ENCODE data around the gene SECISBP2.
"Not testable (repeated sequence)": the region's sequence is repeated elsewhere in the genome, so short reads cannot be mapped to it uniquely, and the experiment has no call there.

Gene SECISBP2

DNA sequence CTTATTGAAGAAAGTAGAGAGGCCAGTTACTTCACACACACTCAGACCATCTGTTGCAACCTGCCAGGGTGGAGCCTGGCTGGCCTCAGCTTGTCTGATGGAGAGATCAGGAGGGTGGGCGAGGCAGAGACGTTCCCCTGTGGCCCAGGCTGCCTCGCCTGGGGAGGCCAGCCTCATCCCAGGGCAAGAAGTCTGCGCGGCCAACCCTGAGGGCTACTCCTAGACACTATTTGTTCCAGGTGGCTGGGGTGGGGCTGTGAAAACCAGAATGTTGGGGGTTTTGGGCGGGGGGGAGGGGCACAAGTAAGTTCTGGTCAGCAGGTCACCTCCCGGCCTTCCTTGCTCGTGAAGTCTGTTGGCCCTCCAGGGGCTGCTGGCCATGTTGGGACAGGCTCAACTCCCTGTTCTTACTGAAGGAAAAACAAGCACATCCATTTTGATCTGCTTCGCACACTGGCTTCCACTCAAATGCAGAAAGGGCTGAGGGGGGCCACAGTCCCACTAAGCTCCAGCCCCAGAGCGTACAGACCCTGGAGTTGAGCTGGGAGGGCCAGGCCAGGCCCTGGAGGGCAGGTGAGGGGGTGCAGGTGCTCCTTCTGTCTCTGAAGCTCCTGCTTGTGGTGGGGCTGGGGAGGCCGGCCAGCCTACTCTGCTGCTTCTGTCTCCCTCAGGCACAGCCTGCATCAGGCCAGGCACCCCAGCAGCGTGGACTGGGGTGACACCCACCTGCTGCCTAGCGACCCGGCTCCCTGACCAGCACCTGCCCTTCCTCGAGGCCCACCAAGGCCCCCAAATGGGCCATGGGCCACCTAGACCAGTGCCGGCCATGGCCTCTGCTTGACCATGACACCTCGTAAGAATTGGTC is 46.6 kb downstream of the SECISBP2 start:
- DNase-seq (ENCODE audit: low read depth), result no peak

DNA sequence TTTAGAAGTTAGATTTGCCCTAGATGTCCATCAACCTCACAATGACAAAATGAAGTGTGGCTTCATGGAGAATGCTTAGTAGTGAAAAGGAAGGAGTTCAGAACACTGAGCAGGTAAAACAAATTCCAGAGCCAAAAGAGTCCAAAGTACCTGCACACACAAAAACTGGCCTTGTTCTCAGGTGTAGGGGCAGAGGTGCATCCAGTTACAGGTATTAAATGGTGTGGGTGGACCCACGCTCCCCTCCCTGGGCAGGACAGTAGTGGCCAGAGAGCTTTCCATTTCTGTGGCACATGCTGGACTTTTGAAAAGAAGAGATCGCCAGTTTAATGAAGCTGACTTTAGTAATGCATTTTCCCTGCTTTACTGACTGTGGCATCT is 47.2 kb downstream of the SECISBP2 start:
- DNase-seq (ENCODE audit: low read depth), result no peak

DNA sequence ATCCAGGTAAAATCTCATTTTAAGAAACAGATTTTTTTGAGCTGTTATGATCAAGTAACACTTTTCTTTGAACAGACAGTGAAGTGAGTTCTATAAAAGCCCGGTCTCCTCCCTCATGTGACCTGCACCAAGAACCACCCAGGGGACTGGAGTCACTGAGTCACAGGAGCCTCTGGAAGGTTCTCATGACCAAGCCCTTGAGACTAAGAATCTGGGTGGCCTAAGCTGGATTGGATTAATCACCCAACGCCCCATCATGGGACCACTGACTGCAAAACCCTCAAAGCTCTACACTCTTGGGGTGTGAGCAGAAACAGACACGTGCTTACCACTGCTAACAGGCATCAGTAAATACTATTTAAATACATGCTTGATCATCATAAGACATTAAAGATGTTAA is 48.4 kb downstream of the SECISBP2 start:
- DNase-seq (ENCODE audit: low read depth), result no peak

DNA sequence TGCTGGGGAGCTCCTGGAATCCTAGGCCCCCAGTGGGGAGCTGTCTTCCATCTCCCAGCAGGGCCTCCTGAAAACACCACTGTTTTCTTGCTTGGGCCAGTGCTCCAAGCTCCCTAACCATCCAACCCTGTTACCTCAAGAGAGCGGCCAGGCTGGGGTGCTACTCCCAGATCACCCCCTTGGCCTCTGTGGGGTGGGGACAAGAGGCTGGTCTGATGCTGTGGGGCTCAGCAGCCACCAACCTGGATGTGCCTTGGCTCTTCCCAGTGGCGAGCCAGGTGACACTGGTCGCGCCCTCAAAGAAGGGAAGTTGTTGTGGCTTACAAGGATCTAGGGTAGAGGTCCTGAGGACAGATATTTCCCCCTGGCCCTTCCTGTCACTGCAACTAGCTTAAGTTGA is 49.0 kb downstream of the SECISBP2 start:
- DNase-seq (ENCODE audit: low read depth), result no peak

DNA sequence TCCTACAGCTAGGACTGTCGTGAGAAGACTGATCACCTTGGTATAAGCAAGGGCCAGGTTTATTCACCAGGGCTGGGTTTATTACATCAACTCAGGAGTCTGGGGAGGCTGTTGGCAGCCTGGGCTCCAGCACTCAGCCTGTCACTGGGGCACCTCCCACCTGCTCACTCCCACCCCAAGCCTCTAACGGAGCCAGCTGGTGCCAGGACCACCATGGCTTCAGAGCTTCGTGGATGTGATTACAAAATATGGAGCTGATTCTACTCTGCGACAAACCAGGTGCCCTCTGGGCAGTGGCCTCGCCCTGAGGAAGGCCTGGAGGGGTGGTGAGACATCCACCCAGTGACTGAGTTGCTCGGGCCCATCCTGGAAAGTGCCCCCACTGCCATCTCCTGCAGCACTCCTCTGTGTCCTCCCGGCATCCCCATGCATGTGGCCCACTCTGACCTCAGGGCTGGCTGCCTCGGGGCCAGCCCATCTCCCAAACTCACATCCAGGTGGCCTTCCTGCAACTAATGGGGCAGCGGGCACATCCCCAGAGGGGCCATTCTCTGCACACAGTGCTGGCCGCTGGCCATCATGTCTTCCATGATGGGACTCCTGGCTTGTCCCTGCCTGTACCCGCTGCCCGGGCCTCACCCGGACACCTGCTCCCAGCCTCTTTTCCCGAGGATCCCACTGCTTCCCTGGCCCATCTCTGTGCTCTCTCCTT is 49.6 kb downstream of the SECISBP2 start:
- no peak for DNase-seq (ENCODE audit: low read depth)

DNA sequence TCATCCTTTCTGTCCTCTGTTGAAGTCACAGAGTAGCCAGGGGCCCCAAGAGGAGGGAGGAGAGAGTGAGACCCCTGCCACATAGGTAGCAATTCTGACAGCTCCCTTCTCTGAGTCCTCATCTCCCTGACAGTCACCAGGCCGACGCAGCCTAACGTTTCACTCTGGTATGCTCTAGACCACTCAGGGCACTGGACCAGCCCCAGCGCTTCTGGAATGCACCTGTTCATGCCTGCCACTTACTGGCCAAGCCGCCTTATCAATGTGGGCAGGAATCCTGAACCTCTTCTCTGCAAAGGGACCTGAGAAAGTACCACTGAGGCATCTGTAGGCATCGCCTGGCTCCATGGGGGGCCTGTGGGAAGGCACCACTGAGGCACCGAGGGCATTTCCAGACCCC is 50.2 kb downstream of the SECISBP2 start:
- no peak for DNase-seq (ENCODE audit: low read depth)

DNA sequence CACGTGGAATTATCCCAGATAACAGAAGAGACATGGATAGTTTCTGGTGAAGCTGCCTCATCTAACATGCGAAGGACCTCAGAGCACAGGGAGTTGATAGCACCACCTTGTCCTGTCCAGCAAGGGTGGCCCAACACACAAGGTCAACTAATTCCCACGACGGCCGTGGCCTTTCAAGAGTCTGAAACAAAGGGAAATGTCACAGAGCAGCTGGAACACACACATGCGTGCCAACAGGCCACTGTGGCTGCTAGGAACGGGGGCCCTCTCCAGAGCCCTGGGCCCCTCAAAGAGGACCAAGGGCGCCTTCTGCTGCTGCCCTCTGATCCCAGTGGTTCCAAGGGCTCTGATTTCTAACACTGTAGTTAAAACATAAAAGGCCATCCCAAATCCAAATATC is 50.7 kb downstream of the SECISBP2 start:
- no peak for DNase-seq (ENCODE audit: low read depth)

DNA sequence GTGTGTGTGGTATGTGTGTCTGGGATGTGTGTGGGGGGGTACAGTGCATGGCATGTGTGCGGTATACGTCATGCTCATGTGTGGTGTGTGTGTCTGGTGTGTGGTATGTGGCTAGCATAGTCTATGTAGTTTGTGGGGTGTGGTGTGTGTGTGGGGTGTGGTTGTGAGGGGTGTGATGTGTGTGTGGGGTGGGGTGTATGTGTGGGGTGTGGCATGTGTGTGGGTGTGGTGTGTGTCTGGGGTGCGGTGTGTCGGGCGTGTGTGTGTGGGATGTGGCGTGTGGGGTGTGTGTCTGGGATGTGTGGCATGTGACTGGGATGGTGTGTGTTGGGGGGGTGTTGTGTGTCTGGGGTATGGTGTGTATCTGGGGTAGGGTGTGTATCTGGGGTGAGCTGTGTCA is 52.3 kb downstream of the SECISBP2 start:
- DNase-seq (ENCODE audit: low read depth), result no peak

DNA sequence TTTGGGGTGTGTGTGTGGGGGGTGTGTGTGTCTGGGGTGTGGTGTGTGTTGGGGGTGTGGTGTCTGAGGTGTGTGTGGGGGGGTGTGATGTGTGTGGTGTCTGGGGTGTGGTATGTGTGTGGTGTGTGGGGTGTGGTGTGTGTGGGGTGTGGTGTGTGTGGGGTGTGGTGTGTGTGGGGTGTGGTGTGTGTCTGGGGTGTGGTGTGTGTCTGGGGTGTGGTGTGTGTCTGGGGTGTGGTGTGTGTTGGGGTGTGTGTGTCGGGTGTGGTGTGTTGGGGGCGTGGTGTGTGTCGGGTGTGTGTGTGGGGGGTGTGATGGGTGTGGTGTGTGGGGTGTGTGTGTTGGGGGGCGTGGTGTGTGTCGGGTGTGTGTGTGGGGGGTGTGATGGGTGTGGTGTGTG is 53.5 kb downstream of the SECISBP2 start:
- DNase-seq (ENCODE audit: low read depth), result not testable (repeated sequence)

DNA sequence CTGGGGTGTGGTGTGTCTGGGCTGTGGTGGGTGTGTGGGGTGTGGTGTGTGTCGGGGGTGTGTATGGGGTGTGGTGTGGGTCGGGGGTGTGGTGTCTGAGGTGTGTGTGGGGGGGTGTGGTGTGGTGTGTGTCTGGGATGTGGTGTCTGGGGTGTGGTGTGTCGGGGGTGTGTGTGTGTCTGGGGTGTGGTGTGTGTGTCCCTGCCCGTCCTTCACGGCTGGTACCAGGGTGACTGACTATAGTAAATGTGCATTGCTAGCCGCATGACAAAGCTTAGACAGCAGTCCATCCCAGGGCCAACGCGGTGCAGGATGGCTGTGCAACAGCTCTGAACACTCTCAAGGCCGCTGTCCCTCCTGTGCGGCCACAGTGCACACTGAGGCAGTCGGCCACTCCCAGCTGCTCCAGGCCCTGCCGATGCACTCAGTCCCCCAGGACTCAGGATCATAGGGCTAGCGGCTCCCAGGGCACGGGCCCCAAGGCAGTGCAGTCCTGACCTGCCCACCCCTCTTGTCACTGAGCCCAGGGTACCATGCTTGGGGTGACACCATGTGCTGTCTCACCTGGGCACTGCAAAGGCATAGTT is 54.0 kb downstream of the SECISBP2 start:
- no peak for DNase-seq (ENCODE audit: low read depth)

DNA sequence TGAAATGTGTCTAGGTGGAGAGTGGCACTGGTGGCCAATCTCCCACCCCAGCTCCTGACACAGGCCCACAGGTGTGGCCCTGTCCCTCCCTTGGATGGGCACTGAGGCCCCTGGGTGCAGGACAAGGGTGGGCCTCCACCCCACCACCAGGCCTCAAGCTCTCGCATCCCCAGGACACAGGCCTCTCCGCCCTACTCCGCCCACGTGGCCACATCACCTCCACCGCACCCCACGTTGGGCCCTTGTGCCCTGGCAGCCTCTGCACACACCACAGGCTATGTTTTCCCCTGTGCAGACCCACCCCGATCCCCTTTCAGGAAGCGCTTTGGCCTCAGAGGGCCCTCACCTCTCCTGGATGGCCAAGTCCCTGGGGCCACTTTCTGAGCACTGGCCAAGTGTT is 54.7 kb downstream of the SECISBP2 start:
- no peak for DNase-seq (ENCODE audit: low read depth)

DNA sequence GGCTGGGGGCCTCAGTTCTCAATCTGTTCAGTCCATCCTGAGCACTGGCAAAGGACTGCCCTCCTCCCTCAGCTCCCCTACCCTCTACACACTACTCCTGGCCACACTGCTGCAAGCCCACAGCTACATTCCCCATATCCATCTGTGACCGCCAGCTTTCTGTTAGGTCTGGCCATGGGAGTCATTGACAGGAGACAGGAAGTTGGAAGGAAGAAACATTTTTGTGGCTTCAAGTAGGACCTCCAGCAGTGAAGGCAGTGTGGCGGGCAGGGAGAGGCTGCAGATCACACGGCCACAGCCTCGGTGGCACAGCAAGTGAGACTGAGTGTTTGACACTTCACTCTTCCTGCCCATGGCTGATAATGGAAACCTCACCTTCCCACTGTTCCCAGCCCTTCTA is 55.9 kb downstream of the SECISBP2 start:
- no peak for DNase-seq (ENCODE audit: low read depth)

DNA sequence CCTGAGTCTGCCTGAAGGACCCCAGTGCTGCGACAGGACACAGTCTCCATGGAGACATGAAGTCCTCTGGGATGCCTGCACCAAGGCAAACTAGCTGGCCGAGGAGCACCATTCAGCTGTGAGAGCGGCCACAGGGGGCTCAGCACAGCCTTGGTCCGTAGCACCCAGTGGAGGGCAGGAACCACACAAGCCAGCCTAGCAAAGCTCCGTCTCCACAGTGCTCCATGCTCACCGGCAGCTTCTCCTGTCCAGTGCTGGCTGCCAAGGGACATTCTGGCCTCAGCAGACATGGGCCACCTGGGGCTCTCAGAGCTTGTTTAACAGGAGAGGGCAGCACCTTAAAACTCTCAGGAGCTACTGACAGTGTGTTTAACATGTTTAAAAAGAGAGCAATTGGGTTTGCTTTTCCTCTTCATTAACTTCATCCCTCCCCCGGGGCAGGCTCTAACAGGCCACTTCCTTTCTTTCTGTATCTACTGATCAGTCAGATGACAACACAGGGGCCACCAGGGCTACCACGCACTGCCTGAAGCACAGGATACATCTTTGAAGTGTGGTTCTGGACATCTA is 57.0 kb downstream of the SECISBP2 start:
- DNase-seq (ENCODE audit: low read depth), result no peak

DNA sequence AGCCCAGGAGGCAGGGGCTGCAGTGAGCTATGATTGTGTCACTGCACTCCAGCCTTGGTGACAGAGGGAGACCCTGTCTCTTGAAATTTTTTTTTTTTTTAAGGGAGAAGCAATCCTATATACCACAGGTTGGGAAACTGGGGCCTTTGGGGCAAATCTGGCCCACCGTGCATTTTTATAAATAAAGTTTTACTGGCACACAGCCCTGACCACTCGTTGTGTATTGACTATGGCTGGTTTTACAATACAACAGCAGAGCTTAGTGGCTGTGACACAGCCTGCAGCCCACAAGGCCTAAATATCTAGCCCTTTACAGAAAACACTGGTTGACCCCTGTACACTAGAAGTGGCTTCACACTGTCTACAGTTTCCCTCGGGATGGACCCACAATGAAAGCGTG is 58.0 kb downstream of the SECISBP2 start:
- no peak for DNase-seq (ENCODE audit: low read depth)

DNA sequence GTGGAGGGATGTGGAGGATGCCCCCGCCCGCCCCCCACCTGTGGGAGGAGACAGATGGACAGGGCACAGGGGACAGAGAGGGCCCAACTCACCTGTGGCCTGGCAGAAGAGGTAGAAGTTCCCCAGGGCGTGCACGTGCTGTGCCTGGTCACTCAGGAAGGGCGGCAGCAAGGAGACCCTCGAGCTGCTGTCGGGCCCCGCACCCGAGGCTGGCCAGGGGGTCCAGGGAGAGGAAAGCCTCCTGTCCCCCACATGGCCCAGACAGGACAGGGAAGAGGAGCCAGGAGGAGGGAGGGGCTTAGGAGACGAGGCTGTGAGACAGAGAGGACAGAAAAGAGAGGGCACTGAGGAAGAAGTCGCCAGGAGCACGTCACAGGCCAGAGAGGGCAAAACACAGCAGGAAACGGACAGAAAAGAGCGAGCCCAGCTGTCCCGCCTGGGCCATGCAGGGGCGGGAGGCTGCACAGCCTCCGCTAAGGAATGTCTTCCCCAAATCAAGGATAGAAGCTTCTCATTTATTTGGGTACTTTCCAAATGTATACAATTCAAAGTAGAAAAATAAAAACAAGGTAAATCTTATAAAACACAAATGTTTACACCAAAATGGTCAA is 58.5 kb downstream of the SECISBP2 start:
- no peak for DNase-seq (ENCODE audit: low read depth)

DNA sequence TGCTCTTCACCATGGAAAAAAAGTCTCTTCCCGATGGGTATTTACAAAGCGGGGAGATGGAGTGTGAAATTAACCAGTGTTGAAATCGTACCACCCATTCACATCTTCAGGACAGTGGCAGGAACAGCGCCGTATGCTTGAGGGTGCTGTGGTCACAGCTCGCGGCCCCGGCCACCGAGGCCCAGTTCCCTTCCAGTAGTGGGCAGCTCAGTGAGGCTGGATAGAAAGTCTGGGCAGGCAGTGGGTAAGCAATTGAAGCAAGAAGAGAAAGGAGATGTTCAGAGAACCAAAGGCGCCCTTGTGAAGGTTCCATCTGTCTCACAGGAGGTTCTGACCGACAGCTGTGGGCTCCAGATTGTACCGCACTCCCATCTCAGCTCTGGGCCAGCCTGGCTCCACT is 59.1 kb downstream of the SECISBP2 start:
- DNase-seq (ENCODE audit: low read depth), result no peak

DNA sequence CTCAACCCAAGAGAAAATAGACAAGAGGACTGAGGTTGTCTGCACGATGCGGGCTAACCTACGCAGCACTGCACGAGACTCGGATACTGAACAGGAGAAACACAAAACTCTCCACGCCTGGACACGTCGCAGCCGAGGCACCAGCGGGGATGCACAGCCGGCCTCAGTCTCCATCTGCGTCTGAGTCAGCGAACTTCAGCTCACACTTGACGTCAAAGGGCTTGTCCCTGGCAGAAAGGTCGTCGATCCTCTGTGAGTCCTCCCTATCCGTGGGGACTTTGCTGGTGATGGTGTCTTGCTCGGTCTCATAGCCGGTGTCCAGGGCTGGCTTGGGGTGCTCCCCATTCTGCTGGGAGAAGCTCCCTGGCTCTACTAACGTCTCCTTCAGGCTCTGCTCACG is 60.2 kb downstream of the SECISBP2 start:
- no peak for DNase-seq (ENCODE audit: low read depth)

DNA sequence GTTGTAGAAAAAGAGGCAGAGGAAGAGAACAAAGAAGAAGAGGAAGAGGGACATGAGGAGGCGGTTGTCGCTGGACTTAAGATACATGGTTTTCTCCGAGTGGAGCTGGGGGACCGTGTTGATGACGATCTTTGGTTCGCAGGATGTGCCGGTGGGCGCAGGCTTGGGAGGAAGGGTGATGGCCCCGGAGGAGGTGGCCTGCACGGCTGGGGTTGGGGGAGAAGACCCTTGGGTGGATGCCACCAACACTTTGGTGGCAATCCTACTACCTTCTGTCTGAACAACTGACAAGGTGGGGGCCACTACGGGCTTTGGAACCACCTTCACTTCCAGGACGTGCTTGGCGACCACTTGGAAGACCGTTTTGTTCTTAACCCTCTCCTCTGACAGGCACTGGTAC is 60.7 kb downstream of the SECISBP2 start:
- no peak for DNase-seq (ENCODE audit: low read depth)

DNA sequence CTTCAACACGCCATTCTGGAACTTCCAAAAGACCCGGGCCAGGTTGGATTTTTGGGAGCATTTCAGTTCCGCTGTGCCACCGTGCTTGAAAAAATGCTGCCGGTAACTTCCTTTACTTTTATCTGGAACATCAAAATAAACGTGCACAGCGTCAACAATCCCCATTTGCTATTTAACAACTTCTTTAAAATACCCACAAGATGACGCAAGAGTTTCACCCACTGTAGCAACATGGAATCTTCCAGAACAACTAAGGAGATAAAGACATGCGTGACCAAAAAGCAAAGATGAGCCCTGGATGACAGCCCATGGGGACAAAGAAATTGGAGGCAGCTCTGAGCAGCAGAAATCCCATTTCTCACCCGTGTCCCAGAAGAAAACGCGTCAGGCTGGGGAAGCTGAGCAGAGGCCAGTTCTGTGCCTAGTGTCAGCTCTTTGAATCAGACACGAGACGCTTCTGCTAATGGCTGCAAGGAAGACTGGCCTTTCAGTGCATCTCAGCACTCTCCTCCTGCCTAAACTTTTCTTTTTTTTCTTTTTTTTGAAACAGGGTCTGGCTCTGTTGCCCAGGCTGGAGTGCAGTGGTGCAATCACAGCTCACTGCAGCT is 61.3 kb downstream of the SECISBP2 start:
- peak; percentile 21 for DNase-seq (ENCODE audit: low read depth)

DNA sequence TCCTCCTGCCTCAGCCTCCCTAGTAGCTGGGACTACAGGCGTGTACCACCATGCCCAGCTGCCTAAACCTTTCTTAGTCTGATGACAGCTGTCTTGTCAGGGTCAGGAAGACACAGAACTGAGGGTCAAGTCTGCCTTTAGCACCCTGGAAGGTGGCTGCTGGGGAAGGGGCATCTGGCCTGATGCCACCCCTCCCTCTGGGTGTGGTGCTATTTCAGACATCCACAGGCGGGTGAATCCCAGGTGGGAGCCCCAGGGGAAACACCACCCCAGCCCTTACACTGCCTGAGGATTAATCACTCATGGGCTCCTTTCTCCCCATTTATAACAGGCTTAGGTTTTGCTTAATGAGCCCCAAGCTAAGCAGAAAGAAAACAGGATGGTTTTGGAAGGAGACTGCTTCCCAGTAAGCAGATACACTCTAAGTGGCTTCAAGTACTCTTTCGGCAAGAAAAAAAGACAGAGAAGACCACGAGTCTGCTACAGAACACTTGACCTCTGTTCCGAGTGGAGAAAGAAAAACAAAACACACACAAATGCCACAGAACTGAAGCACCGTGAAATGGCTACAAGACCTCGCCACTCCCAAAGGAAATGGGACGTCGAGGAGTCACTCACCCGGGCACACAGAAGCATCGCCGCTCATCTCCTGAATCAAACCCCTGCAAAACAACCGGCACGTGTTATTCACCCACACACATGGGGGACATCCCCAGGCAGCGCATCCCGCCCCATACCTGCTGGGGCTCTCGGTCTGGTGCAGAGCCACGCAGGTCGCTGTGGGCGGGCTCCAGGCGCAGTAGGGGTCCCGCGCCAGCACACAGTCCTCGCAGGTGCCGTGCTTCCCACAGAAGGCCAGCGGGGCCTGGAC is 62.4 kb downstream of the SECISBP2 start:
- DNase-seq (ENCODE audit: low read depth), result no peak

DNA sequence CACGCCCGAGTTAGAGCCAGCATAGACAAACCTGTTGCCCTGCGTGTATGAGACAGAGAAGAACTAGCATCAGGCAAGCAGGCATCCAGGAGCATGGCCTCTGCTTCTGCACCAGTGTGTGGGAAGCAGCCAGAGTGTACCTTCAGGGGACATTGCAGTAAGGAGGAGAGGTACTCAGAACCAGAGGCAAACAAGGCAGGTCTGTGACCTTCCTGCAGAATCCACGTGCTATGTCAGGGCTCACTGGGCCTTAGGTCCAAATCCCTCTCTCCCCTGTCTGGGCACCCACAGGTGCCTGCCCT is 63.0 kb downstream of the SECISBP2 start:
- no peak for DNase-seq (ENCODE audit: low read depth)
